ENCODE data around the gene CHRNA7. TPM values are rescaled to one million over a fixed set of nuclear protein-coding genes. Genes with fewer than 3 reads are reported as not detected.

CHRNA7 gene
- polyA plus RNA-seq, 1 of the 3 experiments (the other 2 are of a cell fraction): 0.38 TPM

DNA sequence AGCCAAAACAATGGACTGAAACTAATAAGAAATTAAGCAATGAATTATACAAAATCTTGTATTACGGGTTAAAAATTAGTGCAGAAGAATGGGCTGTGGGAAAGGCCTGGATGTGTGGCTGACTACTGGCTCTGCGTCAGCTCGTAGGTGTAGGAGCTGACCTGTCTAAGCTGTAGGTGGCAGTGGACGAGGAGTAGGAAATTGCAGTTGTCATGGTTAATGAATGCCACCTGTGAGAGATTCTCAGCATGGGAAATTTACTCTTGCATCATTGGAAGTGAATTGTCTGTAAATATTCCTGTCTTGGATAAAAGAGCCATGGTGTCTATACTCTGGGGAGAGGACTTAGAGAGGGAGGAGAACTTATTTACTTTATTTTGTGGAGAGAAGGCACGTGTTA is 23.4 kb downstream of the CHRNA7 start:
- Histone ChIP-seq H2AFZ (ENCODE audit: low read depth) (no peak overlapping the region), H4K20me1 (ENCODE audit: insufficient read depth) (no peaks in the 10 kb centered on the region), H3K27ac (ENCODE audit: low read depth in 2 of 2, low read length in 1 of 2) (no peak overlapping the region; a peak in 1 of 4 replicates), H3K9me3 (no peaks in the 10 kb centered on the region), H3K27me3 (ENCODE audit: insufficient read depth) (no peaks in the 10 kb centered on the region), H3K9ac (no peak overlapping the region), H3K9me2 (no peaks in the 10 kb centered on the region), H3K4me2 (no peak overlapping the region), H3K4me1 (ENCODE audit: control insufficient read depth in 1 of 2, insufficient read depth in 2 of 2, low read depth in 1 of 2, low read length in 1 of 2) (peaks cover 0 to 7% of the 10 kb centered on the region in 2 experiments; a peak in 2 of 4 replicates), H3F3A (replicated peaks; ENCODE audit: insufficient read depth) (no peaks in the 10 kb centered on the region), H3K36me3 (replicated peaks in 1 of 2; ENCODE audit: control insufficient read depth in 1 of 2, insufficient read depth in 2 of 2, low read length in 1 of 2) (no peaks in the 10 kb centered on the region), H3K4me3 (ENCODE audit: low read depth in 2 of 2, low read length in 1 of 2) (no peak overlapping the region), H3K79me2 (ENCODE audit: insufficient read depth) (no peaks in the 10 kb centered on the region)
- 29% methylated on average over 5 of the region's 5 CpGs for WGBS (ENCODE audit: low lambda C conversion rate)
- TF ChIP-seq SMC3 (IDR thresholded peaks at IDR 0.05; ENCODE audit: low read depth, low read length): no peak
- TF ChIP-seq POLR2AphosphoS5 (IDR thresholded peaks at IDR 0.05; ENCODE audit: low read depth, low read length): no peak
- TF ChIP-seq TCF12 (IDR thresholded peaks at IDR 0.05): no peak
- no peak for TF ChIP-seq EZH2phosphoT487 (IDR thresholded peaks at IDR 0.05; ENCODE audit: borderline replicate concordance, low read depth)
- TF ChIP-seq GABPA (IDR thresholded peaks at IDR 0.05; ENCODE audit: low read depth): no peak
- TF ChIP-seq FOSL2 (IDR thresholded peaks at IDR 0.05; ENCODE audit: borderline replicate concordance, low read depth): no peak
- no peak for TF ChIP-seq SIN3A (IDR thresholded peaks at IDR 0.05; ENCODE audit: borderline replicate concordance, low read depth, low read length)
- no peak for TF ChIP-seq RFX5 (IDR thresholded peaks at IDR 0.05; ENCODE audit: low read length)
- no peak for TF ChIP-seq TEAD4 (IDR thresholded peaks at IDR 0.05; ENCODE audit: borderline replicate concordance, insufficient read depth)
- TF ChIP-seq, protein P1, sequence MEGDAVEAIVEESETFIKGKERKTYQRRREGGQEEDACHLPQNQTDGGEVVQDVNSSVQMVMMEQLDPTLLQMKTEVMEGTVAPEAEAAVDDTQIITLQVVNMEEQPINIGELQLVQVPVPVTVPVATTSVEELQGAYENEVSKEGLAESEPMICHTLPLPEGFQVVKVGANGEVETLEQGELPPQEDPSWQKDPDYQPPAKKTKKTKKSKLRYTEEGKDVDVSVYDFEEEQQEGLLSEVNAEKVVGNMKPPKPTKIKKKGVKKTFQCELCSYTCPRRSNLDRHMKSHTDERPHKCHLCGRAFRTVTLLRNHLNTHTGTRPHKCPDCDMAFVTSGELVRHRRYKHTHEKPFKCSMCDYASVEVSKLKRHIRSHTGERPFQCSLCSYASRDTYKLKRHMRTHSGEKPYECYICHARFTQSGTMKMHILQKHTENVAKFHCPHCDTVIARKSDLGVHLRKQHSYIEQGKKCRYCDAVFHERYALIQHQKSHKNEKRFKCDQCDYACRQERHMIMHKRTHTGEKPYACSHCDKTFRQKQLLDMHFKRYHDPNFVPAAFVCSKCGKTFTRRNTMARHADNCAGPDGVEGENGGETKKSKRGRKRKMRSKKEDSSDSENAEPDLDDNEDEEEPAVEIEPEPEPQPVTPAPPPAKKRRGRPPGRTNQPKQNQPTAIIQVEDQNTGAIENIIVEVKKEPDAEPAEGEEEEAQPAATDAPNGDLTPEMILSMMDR (IDR thresholded peaks at IDR 0.05): no peak
- TF ChIP-seq, protein P2, sequence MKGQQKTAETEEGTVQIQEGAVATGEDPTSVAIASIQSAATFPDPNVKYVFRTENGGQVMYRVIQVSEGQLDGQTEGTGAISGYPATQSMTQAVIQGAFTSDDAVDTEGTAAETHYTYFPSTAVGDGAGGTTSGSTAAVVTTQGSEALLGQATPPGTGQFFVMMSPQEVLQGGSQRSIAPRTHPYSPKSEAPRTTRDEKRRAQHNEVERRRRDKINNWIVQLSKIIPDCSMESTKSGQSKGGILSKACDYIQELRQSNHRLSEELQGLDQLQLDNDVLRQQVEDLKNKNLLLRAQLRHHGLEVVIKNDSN (IDR thresholded peaks at IDR 0.05; ENCODE audit: borderline replicate concordance, low read depth): no peak
- TF ChIP-seq, protein P3, sequence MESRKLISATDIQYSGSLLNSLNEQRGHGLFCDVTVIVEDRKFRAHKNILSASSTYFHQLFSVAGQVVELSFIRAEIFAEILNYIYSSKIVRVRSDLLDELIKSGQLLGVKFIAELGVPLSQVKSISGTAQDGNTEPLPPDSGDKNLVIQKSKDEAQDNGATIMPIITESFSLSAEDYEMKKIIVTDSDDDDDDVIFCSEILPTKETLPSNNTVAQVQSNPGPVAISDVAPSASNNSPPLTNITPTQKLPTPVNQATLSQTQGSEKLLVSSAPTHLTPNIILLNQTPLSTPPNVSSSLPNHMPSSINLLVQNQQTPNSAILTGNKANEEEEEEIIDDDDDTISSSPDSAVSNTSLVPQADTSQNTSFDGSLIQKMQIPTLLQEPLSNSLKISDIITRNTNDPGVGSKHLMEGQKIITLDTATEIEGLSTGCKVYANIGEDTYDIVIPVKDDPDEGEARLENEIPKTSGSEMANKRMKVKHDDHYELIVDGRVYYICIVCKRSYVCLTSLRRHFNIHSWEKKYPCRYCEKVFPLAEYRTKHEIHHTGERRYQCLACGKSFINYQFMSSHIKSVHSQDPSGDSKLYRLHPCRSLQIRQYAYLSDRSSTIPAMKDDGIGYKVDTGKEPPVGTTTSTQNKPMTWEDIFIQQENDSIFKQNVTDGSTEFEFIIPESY (IDR thresholded peaks at IDR 0.05; ENCODE audit: borderline replicate concordance, low read depth): no peak
- TF ChIP-seq FOXJ3 (CRISPR knock-in tag; IDR thresholded peaks at IDR 0.05): no peak
- TF ChIP-seq RAD21 (IDR thresholded peaks at IDR 0.05; ENCODE audit: low read length): no peak
- TF ChIP-seq FOXM1 (IDR thresholded peaks at IDR 0.05; ENCODE audit: low read depth): no peak
- no peak for TF ChIP-seq TAF1 (IDR thresholded peaks at IDR 0.05; ENCODE audit: borderline replicate concordance, low read depth, low read length)
- TF ChIP-seq, protein P4, sequence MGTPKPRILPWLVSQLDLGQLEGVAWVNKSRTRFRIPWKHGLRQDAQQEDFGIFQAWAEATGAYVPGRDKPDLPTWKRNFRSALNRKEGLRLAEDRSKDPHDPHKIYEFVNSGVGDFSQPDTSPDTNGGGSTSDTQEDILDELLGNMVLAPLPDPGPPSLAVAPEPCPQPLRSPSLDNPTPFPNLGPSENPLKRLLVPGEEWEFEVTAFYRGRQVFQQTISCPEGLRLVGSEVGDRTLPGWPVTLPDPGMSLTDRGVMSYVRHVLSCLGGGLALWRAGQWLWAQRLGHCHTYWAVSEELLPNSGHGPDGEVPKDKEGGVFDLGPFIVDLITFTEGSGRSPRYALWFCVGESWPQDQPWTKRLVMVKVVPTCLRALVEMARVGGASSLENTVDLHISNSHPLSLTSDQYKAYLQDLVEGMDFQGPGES (IDR thresholded peaks at IDR 0.05; ENCODE audit: low read depth, low read length): no peak
- no peak for TF ChIP-seq NFIC (IDR thresholded peaks at IDR 0.05; ENCODE audit: borderline replicate concordance)
- no peak for DNase-seq
- POLR2A ChIA-PET: no interaction called here
- CTCF ChIA-PET: interaction anchor here (1.0 to 1.6 kb wide), 3 partner anchors 11 to 23 kb away, joined by 4 to 6 read pairs (median 6); partner anchors contain the start of gene CHRNA7

Measured in SK-N-SH (cell line).